ENCODE measurements around the gene TOMM7. TPM values are rescaled to one million over a fixed set of nuclear protein-coding genes. Genes with fewer than 3 reads are reported as not detected.

TOMM7 gene
- total RNA-seq, 3 donors from 2014 or later = 225 to 404 (median 287) TPM

GRCh38 chr7:22845221-22845834 is 22.7 kb upstream of the TOMM7 start:
- intact Hi-C loops (cut with DNase I, micrococcal nuclease) = no loop called here
- H3K4me3 ChIP-seq = no peak overlapping the region
- ATAC-seq = no peak

GRCh38 chr7:22843681-22844309 is 21.1 kb upstream of the TOMM7 start:
- Histone ChIP-seq H3K36me3 (ENCODE audit: low read depth) (no peaks in the 10 kb centered on the region), H3K4me3 (no peak overlapping the region), H3K4me1 (ENCODE audit: low read depth) (no peaks in the 10 kb centered on the region), H3K9me3 (no peaks in the 10 kb centered on the region)
- DNase-seq (no peak), ATAC-seq (no peak)
- no peak for TF ChIP-seq CTCF (IDR thresholded peaks at IDR 0.05)
- intact Hi-C loops (cut with DNase I, micrococcal nuclease) = no loop called here

More at GRCh38 chr7:22845221-22845834, 22.7 kb upstream of the TOMM7 start:
- DNase-seq = no peak
- Histone ChIP-seq H3K4me1 (ENCODE audit: low read depth) (no peaks in the 10 kb centered on the region), H3K36me3 (ENCODE audit: low read depth) (no peaks in the 10 kb centered on the region), H3K9me3 (no peaks in the 10 kb centered on the region)
- no peak for TF ChIP-seq CTCF (IDR thresholded peaks at IDR 0.05)

- TF ChIP-seq CTCF (IDR thresholded peaks at IDR 0.05) = no peak
- DNase-seq = no peak
- no peak overlapping the region for H3K4me3 ChIP-seq
- no peaks in the 10 kb centered on the region for H3K4me1 ChIP-seq (ENCODE audit: low read depth)
- intact Hi-C loops (cut with DNase I, micrococcal nuclease) = no loop called here
- H3K9me3 ChIP-seq = no peaks in the 10 kb centered on the region
- H3K36me3 ChIP-seq (ENCODE audit: low read depth) = no peaks in the 10 kb centered on the region
- no peak for ATAC-seq
Measured at GRCh38 chr7:22842973-22843372, 20.3 kb upstream of the TOMM7 start.

GRCh38 chr7:22842383-22842941 is 19.8 kb upstream of the TOMM7 start:
- intact Hi-C loops (cut with DNase I, micrococcal nuclease) = no loop called here
- DNase-seq = no peak

GRCh38 chr7:22841954-22842353 is 19.3 kb upstream of the TOMM7 start:
- Histone ChIP-seq H3K9me3 (no peaks in the 10 kb centered on the region), H3K4me1 (ENCODE audit: low read depth) (no peaks in the 10 kb centered on the region), H3K36me3 (ENCODE audit: low read depth) (no peaks in the 10 kb centered on the region), H3K4me3 (no peak overlapping the region)
- intact Hi-C loops (cut with DNase I, micrococcal nuclease) = no loop called here
- ATAC-seq (no peak), DNase-seq (no peak)
- no peak for TF ChIP-seq CTCF (IDR thresholded peaks at IDR 0.05)

More at GRCh38 chr7:22842383-22842941, 19.8 kb upstream of the TOMM7 start:
- H3K4me1 ChIP-seq (ENCODE audit: low read depth) = no peaks in the 10 kb centered on the region
- no peak for TF ChIP-seq CTCF (IDR thresholded peaks at IDR 0.05)
- H3K9me3 ChIP-seq = no peaks in the 10 kb centered on the region
- no peaks in the 10 kb centered on the region for H3K36me3 ChIP-seq (ENCODE audit: low read depth)
- no peak overlapping the region for H3K4me3 ChIP-seq
- no peak for ATAC-seq
